Epithelial cell of esophagus (primary cell): ENCODE results near the gene ABI1.

Experiments
- DNase-seq: peaks from one replicate; pipeline ENCODE4 v3.0.0; 2010; ENCODE audit warnings: low read depth
- H3K4me3 ChIP-seq: 2 replicates; pipeline ENCODE4 v1.5.1; 2011; ENCODE audit warnings: mild to moderate bottlenecking, low read length, control low read depth
- CTCF ChIP-seq: IDR thresholded peaks from 2 replicates; pipeline ENCODE4 v1.5.1; 2011; ENCODE audit warnings: low read depth, mild to moderate bottlenecking, low read length, control low read depth, inconsistent platforms; ENCODE audit not compliant: insufficient read depth; ENCODE audit errors: missing control alignments

ABI1 gene

DNA sequence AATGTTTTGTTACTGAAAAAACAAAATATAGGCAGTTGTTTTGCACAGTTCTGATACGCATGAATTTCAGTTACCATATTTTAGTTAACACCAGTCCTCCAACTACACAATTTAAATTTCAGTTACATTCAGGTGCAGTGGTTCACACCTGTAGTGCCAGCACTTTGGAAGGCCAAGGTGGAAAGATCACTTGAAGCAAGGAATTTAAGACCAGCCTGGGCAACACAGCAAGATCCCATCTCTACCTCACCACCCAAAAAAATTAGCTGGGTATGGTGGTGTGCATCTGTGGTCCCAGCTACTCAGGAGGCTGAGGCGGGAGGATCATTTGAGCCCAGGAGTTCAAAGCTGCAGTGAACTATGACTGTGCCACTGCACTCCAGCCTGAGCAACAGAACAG lies 45.3 kb downstream of the ABI1 start:
- no peak for TF ChIP-seq CTCF
- no peak overlapping the region for H3K4me3 ChIP-seq
- DNase-seq = no peak

- no peak overlapping the region for H3K4me3 ChIP-seq
- TF ChIP-seq CTCF = no peak
- no peak for DNase-seq
These were observed 50.2 kb downstream of the ABI1 start for GRCh38 chr10:26810435-26811026.

DNA sequence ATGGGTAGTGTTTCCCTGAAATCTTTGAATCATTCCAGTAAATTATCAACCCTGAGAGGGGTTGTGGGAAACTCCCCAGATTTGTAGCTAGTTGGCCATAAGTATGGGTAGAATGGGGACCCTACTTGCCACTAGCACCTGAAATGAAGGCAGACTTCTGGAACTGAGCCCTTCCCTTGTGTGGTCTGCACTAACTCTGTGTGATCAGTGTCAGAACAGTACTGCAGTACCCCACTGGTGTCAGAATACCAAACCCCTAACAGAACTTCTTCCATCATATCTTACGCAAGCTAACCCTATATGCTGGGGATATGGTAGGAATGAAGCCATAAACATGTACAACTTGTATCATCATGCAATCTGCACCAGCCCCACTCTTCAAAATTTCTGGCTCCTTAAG lies 50.8 kb downstream of the ABI1 start:
- DNase-seq = no peak
- TF ChIP-seq CTCF = no peak
- H3K4me3 ChIP-seq = no peak overlapping the region

DNA sequence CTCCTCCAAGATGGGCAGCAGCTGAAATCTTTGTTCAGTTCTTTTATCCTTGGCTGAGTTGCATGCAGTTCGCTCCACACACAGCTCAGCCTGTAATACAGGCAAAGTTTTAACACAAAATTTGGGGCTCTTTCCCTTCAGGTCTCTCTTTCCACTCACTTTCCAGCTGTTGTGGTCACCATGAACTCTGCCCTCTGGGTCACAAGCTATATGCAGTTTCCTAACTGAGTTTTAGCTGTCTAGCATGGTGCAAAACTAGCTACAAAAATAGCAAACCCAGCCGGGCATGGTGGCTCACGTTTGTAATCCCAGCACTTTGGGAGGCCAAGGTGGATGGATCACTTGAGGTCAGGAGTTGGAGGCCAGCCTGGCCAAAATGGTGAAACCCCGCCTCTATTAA lies 53.2 kb downstream of the ABI1 start:
- no peak for TF ChIP-seq CTCF

GRCh38 chr10:26806557-26806956 lies 54.2 kb downstream of the ABI1 start:
- no peak for DNase-seq
- no peak for TF ChIP-seq CTCF
- no peak overlapping the region for H3K4me3 ChIP-seq

More for the DNA sequence above, 53.2 kb downstream of the ABI1 start:
- no peak overlapping the region for H3K4me3 ChIP-seq
- DNase-seq = no peak

GRCh38 chr10:26805567-26806245 lies 55.1 kb downstream of the ABI1 start:
- peak; percentile 56 for DNase-seq
- no peak for TF ChIP-seq CTCF
- no peak overlapping the region for H3K4me3 ChIP-seq
